HCT116 (cell line): ENCODE measurements around the gene MYO1F. TPM values are rescaled to one million over a fixed set of nuclear protein-coding genes. Genes with fewer than 3 reads are reported as not detected.

ENCODE experiments used
- ATAC-seq: fragments of 200-7000 bp; cut with Tn5 transposase; 2 replicates; pipeline ENCODE4 v1.9.1; 2020; ENCODE audit warnings: mild to moderate bottlenecking, moderate library complexity
- BruUV-seq: library from RNA; stranded (reverse); fragments of 400-500 nt; replicated peaks from 2 replicates; lab custom pipeline; 2021; lab: Mats Ljungman, UMichigan
- CTCF ChIA-PET: fragments of 300-600 bp; sonication (Branson Sonifier 250); formaldehyde crosslinking; loops from one replicate; lab custom pipeline; 2021; ENCODE audit warnings: antibody characterized with exemption; lab: Charles Lee
- POLR2A ChIA-PET: fragments of 300-600, 350-600 bp; sonication (Branson Sonifier 250); formaldehyde crosslinking; loops from one replicate; lab custom pipeline; 2021; ENCODE audit warnings: antibody characterized with exemption; lab: Charles Lee
- RAD21 ChIA-PET, 2 experiments: fragments of 300-600 bp; sonication (Branson Sonifier 250); formaldehyde crosslinking; loops; one replicate each; lab custom pipeline; 2023; ENCODE audit warnings: low total read pairs in 2 of 2; ENCODE audit not compliant: uncharacterized antibody in 2 of 2, unreplicated experiment in 2 of 2, low non-redundant PET in 1 of 2; lab: Charles Lee
- DNase-seq: peaks from one replicate; pipeline ENCODE4 v3.0.0-alpha.2; 2010; ENCODE audit warnings: low read depth, low spot score
- H2AFZ ChIP-seq: fragments of 200-600 bp; shearing (Covaris generic), sonication (generic); 2 replicates; pipeline ENCODE4 v1.6.1; 2017; ENCODE audit warnings: low read depth, mixed run types, mixed read lengths, antibody characterized with exemption, low read length; ENCODE audit not compliant: poor library complexity, severe bottlenecking
- H3K27ac ChIP-seq: 2 replicates; pipeline ENCODE4 v1.5.1; 2012; ENCODE audit warnings: low read depth, low read length
- H3K27me3 ChIP-seq: fragments of 200-600 bp; sonication (generic); 2 replicates; pipeline ENCODE4 v1.6.1; 2016; ENCODE audit warnings: mixed run types, low read length, mixed read lengths; ENCODE audit not compliant: insufficient read depth
- H3K36me3 ChIP-seq, 2 experiments: fragments of 200-500 bp in 1 of 2; fragments of 200-600 bp in 1 of 2; sonication (Bioruptor generic) in 1 of 2; sonication (generic) in 1 of 2; 2 replicates each; pipeline versions ENCODE4 v1.5.1 to v1.6.1; 2014 to 2016; ENCODE audit warnings: low read length in 2 of 2, inconsistent platforms in 1 of 2, mixed read lengths in 1 of 2, mixed run types in 1 of 2; ENCODE audit not compliant: insufficient read depth in 2 of 2, control insufficient read depth in 1 of 2
- H3K4me1 ChIP-seq, 2 experiments: fragments of 200-600 bp in 1 of 2; sonication (generic) in 1 of 2; 2 replicates each; pipeline versions ENCODE4 v1.5.1 to v1.6.1; 2012 to 2017; ENCODE audit warnings: low read length in 2 of 2, inconsistent platforms in 1 of 2, mild to moderate bottlenecking in 1 of 2, mixed read lengths in 1 of 2, mixed run types in 1 of 2, moderate library complexity in 1 of 2; ENCODE audit not compliant: insufficient read depth in 2 of 2, control insufficient read depth in 1 of 2
- H3K4me2 ChIP-seq: fragments of 200-600 bp; sonication (generic); 2 replicates; pipeline ENCODE4 v1.6.1; 2017; ENCODE audit warnings: mixed run types, low read length, mixed read lengths
- H3K4me3 ChIP-seq, 2 experiments: fragments of 200-600 bp in 1 of 2; sonication (generic) in 1 of 2; replicated peaks in 1 of 2; 2 replicates each; pipeline ENCODE4 v1.5.1; 2011 to 2016; ENCODE audit warnings: low read length in 2 of 2, control low read depth in 1 of 2, low read depth in 1 of 2, mild to moderate bottlenecking in 1 of 2, mixed read lengths in 1 of 2, mixed run types in 1 of 2
- H3K79me2 ChIP-seq: fragments of 200-600 bp; sonication (generic); 2 replicates; pipeline ENCODE4 v1.6.1; 2017; ENCODE audit warnings: mild to moderate bottlenecking, mixed run types, low read length, moderate library complexity, mixed read lengths; ENCODE audit not compliant: insufficient read depth
- H3K9ac ChIP-seq: fragments of 200-600 bp; sonication (generic); 2 replicates; pipeline ENCODE4 v1.6.1; 2016; ENCODE audit warnings: low read length, mixed read lengths
- H3K9me2 ChIP-seq: fragments of 200-600 bp; sonication (generic), shearing (Covaris generic); 2 replicates; pipeline ENCODE4 v1.6.1; 2017; ENCODE audit warnings: mixed run types, mild to moderate bottlenecking, moderate library complexity; ENCODE audit not compliant: insufficient read depth
- H3K9me3 ChIP-seq, 2 experiments: fragments of 200-500 bp in 1 of 2; fragments of 200-600 bp in 1 of 2; sonication (Bioruptor generic) in 1 of 2; sonication (generic) in 1 of 2; 2 replicates each; pipeline ENCODE4 v1.6.1; 2014 to 2017; ENCODE audit warnings: low read length in 2 of 2, mixed read lengths in 2 of 2, inconsistent platforms in 1 of 2, low read depth in 1 of 2, mild to moderate bottlenecking in 1 of 2, mixed run types in 1 of 2, moderate library complexity in 1 of 2; ENCODE audit not compliant: control insufficient read depth in 1 of 2, insufficient read depth in 1 of 2
- H4K20me1 ChIP-seq: fragments of 200-600 bp; sonication (generic), shearing (Covaris generic); 2 replicates; pipeline ENCODE4 v1.6.1; 2017; ENCODE audit warnings: mixed run types, mild to moderate bottlenecking, moderate library complexity; ENCODE audit not compliant: insufficient read depth
- CBX3 ChIP-seq: IDR thresholded peaks from 2 replicates; pipeline ENCODE4 v1.6.1; 2012; ENCODE audit warnings: low read depth
- CEBPB ChIP-seq: IDR thresholded peaks from 2 replicates; pipeline ENCODE4 v1.6.1; 2012; ENCODE audit warnings: low read depth
- ELF1 ChIP-seq: IDR thresholded peaks from 2 replicates; pipeline ENCODE4 v1.6.1; 2012; ENCODE audit warnings: low read depth, borderline replicate concordance
- EZH2phosphoT487 ChIP-seq: fragments of 200-600 bp; IDR thresholded peaks from 2 replicates; pipeline ENCODE4 v1.6.1; 2018; ENCODE audit warnings: antibody characterized with exemption, borderline replicate concordance
- JUND ChIP-seq: IDR thresholded peaks from 2 replicates; pipeline ENCODE4 v1.6.1; 2012
- POLR2A ChIP-seq: IDR thresholded peaks from 2 replicates; pipeline ENCODE4 v1.7.0; 2011; ENCODE audit warnings: borderline replicate concordance; ENCODE audit not compliant: insufficient read depth, insufficient read length; ENCODE audit errors: extremely low read depth
- POLR2AphosphoS5 ChIP-seq: IDR thresholded peaks from 2 replicates; pipeline ENCODE4 v1.6.1; 2011; ENCODE audit warnings: mild to moderate bottlenecking, low read depth, low read length, moderate library complexity
- RAD21 ChIP-seq: IDR thresholded peaks from 2 replicates; pipeline ENCODE4 v1.6.1; 2012; ENCODE audit warnings: low read depth, mild to moderate bottlenecking
- SIN3A ChIP-seq: IDR thresholded peaks from 2 replicates; pipeline ENCODE4 v1.6.1; 2012; ENCODE audit warnings: low read depth
- SRF ChIP-seq: IDR thresholded peaks from 2 replicates; pipeline ENCODE4 v1.6.1; 2012; ENCODE audit warnings: low read depth
- TCF7L2 ChIP-seq: IDR thresholded peaks from 2 replicates; pipeline ENCODE4 v1.7.0; 2011; ENCODE audit warnings: borderline replicate concordance, inconsistent platforms; ENCODE audit not compliant: insufficient read depth, insufficient read length; ENCODE audit errors: extremely low read depth
- YY1 ChIP-seq: IDR thresholded peaks from 2 replicates; pipeline ENCODE4 v1.6.1; 2011; ENCODE audit warnings: low read length, low read depth, moderate library complexity, mild to moderate bottlenecking; ENCODE audit not compliant: insufficient replicate concordance; ENCODE audit errors: extremely low read depth
- intact Hi-C: fragments of 100-400 bp; cut with micrococcal nuclease; formaldehyde crosslinking; loops from 2 replicates; pipeline ENCODE4 v1.10.0; 2022
- total RNA-seq: library from RNA; stranded (reverse); gene quantifications from one replicate; pipeline ENCODE4 v1.2.1, GENCODE V29; 2021; ENCODE audit not compliant: unreplicated experiment
- TF ChIP-seq, protein P1 (sequence below): IDR thresholded peaks from 2 replicates; pipeline ENCODE4 v1.6.1; 2011; ENCODE audit warnings: mild to moderate bottlenecking, low read length, moderate library complexity; ENCODE audit not compliant: insufficient replicate concordance; ENCODE audit errors: extremely low read depth
- TF ChIP-seq, protein P2 (sequence below): IDR thresholded peaks from 2 replicates; pipeline ENCODE4 v1.6.1; 2012
- TF ChIP-seq, protein P3 (sequence below), 3 experiments: fragments of 200-600 bp in 1 of 3; sonication (generic) in 1 of 3; IDR thresholded peaks in 2 of 3; conservative IDR thresholded peaks in 1 of 3; 2 replicates each; pipeline ENCODE4 v1.5.1; 2012 to 2017; ENCODE audit warnings: low read depth in 2 of 3, low read length in 2 of 3, antibody characterized with exemption in 1 of 3, borderline replicate concordance in 1 of 3, control low read depth in 1 of 3, mild to moderate bottlenecking in 1 of 3, mixed read lengths in 1 of 3, mixed run types in 1 of 3, moderate library complexity in 1 of 3; ENCODE audit not compliant: insufficient read depth in 1 of 3

MYO1F gene
- total RNA-seq, 1 experiment from 2014 or later = 0.39 TPM

DNA sequence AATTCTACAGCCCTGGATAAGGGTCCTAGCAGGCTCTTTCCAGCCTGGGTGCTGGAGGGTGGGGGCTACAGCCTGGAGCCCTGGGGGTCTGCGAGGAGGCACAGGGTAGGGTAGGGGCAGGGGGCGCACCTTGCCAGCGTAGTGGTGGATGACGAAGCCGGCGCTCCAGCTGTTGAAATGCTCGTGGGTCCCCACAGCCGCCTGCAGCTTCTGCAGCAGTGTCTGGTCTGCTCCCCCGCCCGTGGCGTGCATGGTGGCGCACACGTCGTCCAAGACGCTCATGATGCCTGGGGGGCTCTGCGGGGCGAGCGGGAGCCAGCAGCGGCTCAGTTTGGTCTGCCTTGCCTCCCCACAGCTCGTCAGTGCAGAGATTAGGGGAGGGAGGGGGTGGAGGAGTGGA is 33.1 kb downstream of the MYO1F start:
- H3K4me2 ChIP-seq = no peak overlapping the region
- no peaks in the 10 kb centered on the region for H3K9me2 ChIP-seq
- H3K79me2 ChIP-seq = no peaks in the 10 kb centered on the region
- intact Hi-C loops = no loop called here
- RAD21 ChIA-PET = no interaction called here
- H4K20me1 ChIP-seq = no peaks in the 10 kb centered on the region
- no peak overlapping the region for H3K9ac ChIP-seq
- H3K27me3 ChIP-seq = no peaks in the 10 kb centered on the region
- DNase-seq (no peak), ATAC-seq (no peak)
- H2AFZ ChIP-seq = no peak overlapping the region
- BruUV-seq = no TSS peak
- H3K36me3 ChIP-seq = no peaks in the 10 kb centered on the region
- CTCF ChIA-PET = interaction anchor here (0.6 kb wide), 1 partner anchor 87 kb away, joined by 3 read pairs; no protein-coding TSS in a partner anchor
- H3K9me3 ChIP-seq = no peaks in the 10 kb centered on the region
- POLR2A ChIA-PET = no interaction called here
- H3K27ac ChIP-seq = no peak overlapping the region
- H3K4me1 ChIP-seq = no peaks in the 10 kb centered on the region
- H3K4me3 ChIP-seq = no peak overlapping the region
- TF ChIP-seq TCF7L2 = no peak
- TF ChIP-seq, protein P1, sequence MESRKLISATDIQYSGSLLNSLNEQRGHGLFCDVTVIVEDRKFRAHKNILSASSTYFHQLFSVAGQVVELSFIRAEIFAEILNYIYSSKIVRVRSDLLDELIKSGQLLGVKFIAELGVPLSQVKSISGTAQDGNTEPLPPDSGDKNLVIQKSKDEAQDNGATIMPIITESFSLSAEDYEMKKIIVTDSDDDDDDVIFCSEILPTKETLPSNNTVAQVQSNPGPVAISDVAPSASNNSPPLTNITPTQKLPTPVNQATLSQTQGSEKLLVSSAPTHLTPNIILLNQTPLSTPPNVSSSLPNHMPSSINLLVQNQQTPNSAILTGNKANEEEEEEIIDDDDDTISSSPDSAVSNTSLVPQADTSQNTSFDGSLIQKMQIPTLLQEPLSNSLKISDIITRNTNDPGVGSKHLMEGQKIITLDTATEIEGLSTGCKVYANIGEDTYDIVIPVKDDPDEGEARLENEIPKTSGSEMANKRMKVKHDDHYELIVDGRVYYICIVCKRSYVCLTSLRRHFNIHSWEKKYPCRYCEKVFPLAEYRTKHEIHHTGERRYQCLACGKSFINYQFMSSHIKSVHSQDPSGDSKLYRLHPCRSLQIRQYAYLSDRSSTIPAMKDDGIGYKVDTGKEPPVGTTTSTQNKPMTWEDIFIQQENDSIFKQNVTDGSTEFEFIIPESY = no peak
- TF ChIP-seq, protein P2, sequence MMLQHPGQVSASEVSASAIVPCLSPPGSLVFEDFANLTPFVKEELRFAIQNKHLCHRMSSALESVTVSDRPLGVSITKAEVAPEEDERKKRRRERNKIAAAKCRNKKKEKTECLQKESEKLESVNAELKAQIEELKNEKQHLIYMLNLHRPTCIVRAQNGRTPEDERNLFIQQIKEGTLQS = no peak

DNA sequence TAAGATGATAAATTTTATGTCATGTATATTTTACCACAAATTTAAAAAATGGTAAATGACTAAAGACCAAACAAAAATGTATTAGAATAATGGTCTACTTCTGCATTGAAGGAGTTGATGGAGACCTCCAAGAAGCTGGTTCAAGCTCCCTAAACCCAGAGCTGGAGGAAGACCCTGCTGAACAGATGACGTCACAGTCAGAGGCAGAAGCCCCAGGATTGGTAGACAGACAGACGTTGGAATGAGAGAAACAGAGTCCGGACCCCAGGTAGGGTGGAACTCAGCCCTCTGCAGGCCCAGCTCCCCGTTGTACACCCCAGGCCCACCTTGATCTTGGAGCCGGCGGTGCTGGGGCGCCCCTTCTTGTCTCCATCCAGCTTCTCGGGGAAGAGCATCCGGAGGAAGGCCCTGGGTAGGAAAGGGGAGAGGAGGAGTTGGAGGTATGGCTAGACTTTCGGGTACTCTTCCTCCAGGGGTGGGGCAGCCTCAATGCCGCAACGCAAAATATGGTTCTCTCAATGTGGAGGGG is 37.6 kb downstream of the MYO1F start:
- Histone ChIP-seq H4K20me1 (no peaks in the 10 kb centered on the region), H3K4me1 (no peaks in the 10 kb centered on the region), H3K4me2 (no peak overlapping the region), H3K9me3 (no peaks in the 10 kb centered on the region), H3K27me3 (no peaks in the 10 kb centered on the region), H3K4me3 (no peak overlapping the region), H3K9ac (no peak overlapping the region), H3K9me2 (no peaks in the 10 kb centered on the region), H3K79me2 (no peaks in the 10 kb centered on the region), H3K36me3 (no peaks in the 10 kb centered on the region), H2AFZ (no peak overlapping the region), H3K27ac (no peak overlapping the region)
- ATAC-seq = no peak
- ChIA-PET CTCF (no interaction called here), POLR2A (no interaction called here), RAD21 (interaction anchor here in 1 of 2 experiments (0.7 kb wide), 1 partner anchor 192 kb away, joined by 3 read pairs; no protein-coding TSS in a partner anchor)
- TF ChIP-seq EZH2phosphoT487 (no peak), SRF (no peak), CEBPB (no peak), JUND (no peak), POLR2AphosphoS5 (no peak), POLR2A (no peak), RAD21 (no peak), CBX3 (no peak), ELF1 (no peak), YY1 (no peak), SIN3A (no peak), TCF7L2 (no peak)
- TF ChIP-seq, protein P3, sequence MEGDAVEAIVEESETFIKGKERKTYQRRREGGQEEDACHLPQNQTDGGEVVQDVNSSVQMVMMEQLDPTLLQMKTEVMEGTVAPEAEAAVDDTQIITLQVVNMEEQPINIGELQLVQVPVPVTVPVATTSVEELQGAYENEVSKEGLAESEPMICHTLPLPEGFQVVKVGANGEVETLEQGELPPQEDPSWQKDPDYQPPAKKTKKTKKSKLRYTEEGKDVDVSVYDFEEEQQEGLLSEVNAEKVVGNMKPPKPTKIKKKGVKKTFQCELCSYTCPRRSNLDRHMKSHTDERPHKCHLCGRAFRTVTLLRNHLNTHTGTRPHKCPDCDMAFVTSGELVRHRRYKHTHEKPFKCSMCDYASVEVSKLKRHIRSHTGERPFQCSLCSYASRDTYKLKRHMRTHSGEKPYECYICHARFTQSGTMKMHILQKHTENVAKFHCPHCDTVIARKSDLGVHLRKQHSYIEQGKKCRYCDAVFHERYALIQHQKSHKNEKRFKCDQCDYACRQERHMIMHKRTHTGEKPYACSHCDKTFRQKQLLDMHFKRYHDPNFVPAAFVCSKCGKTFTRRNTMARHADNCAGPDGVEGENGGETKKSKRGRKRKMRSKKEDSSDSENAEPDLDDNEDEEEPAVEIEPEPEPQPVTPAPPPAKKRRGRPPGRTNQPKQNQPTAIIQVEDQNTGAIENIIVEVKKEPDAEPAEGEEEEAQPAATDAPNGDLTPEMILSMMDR (IDR thresholded peaks at IDR 0.05 in 2 of 3, conservative IDR thresholded peaks at IDR 0.05 in 1 of 3; ENCODE audit: borderline replicate concordance in 1 of 3, insufficient read depth in 1 of 3, low read depth in 2 of 3, low read length in 2 of 3) = no peak
- intact Hi-C loops = no loop called here
- DNase-seq = no peak
- no TSS peak for BruUV-seq
